A549 (cell line): ENCODE results near the gene EPB41L4B.

Source experiments
- RAD21 ChIP-seq, 2 experiments: fragments of >200 bp in 1 of 2; sonication (Bioruptor Twin) in 1 of 2; formaldehyde crosslinking in 1 of 2; IDR thresholded peaks in 1 of 2; conservative IDR thresholded peaks in 1 of 2; 2 replicates in 1 of 2; 3 replicates in 1 of 2; pipeline ENCODE4 v1.6.1; 2012 to 2018; ENCODE audit warnings: inconsistent platforms in 1 of 2
- USF2 ChIP-seq: fragments of 450-650 bp; IDR thresholded peaks from 2 replicates; pipeline ENCODE4 v1.6.1; 2014; ENCODE audit warnings: antibody characterized with exemption
- ZC3H11A ChIP-seq: fragments of 450-650 bp; IDR thresholded peaks from 2 replicates; pipeline ENCODE4 v1.6.1; 2014; ENCODE audit warnings: antibody characterized with exemption, mild to moderate bottlenecking

GRCh38 chr9:109346904-109347303 is 26.0 kb upstream of the EPB41L4B start:
- TF ChIP-seq RAD21 (conservative IDR thresholded peaks at IDR 0.05 in 1 of 2, IDR thresholded peaks at IDR 0.05 in 1 of 2) (no peak), ZC3H11A (no peak), USF2 (no peak)
